HL-60 (cell line): ENCODE measurements around the gene LPO.
A peak's percentile ranks its signal among the peaks of the same experiment; 100 is the strongest.

Experiments used
- DNase-seq, 2 experiments: peaks; one replicate each; pipeline ENCODE4 v3.0.0-alpha.2; 2010 to 2020; ENCODE audit warnings: low read depth in 1 of 2, low spot score in 1 of 2
- H3K27ac ChIP-seq: fragments of 250-450 bp; sonication (Bioruptor Pico); replicated peaks from 2 replicates; pipeline ENCODE4 v1.5.1; 2020; ENCODE audit warnings: mild to moderate bottlenecking, moderate library complexity
- H3K27me3 ChIP-seq: fragments of 250-450 bp; sonication (Bioruptor Pico); 2 replicates; pipeline ENCODE4 v1.5.1; 2021; ENCODE audit warnings: mild to moderate bottlenecking, moderate library complexity; ENCODE audit not compliant: insufficient read depth, poor library complexity, severe bottlenecking
- H3K4me3 ChIP-seq: replicated peaks from 2 replicates; pipeline ENCODE4 v1.5.1; 2011; ENCODE audit warnings: mild to moderate bottlenecking, control low read depth, low read length; ENCODE audit not compliant: insufficient read depth
- GABPA ChIP-seq: IDR thresholded peaks from 2 replicates; pipeline ENCODE4 v1.6.1; 2012; ENCODE audit warnings: low read depth
- POLR2AphosphoS5 ChIP-seq: IDR thresholded peaks from 2 replicates; pipeline ENCODE4 v1.6.1; 2012; ENCODE audit warnings: low read depth
- SPI1 ChIP-seq: IDR thresholded peaks from 2 replicates; pipeline ENCODE4 v1.6.1; 2012; ENCODE audit warnings: low read depth, mild to moderate bottlenecking, borderline replicate concordance
- TF ChIP-seq, protein P1 (sequence below): IDR thresholded peaks from 2 replicates; pipeline ENCODE4 v1.6.1; 2012; ENCODE audit warnings: low read depth; ENCODE audit not compliant: insufficient replicate concordance
- TF ChIP-seq, protein P2 (sequence below): IDR thresholded peaks from one replicate; pipeline ENCODE4 v1.5.1; 2011; ENCODE audit warnings: low read length, control low read depth, inconsistent platforms; ENCODE audit not compliant: insufficient read depth

Gene LPO

GRCh38 chr17:58196610-58197009, 41.8 kb upstream of the LPO start:
- TF ChIP-seq POLR2AphosphoS5 (no peak), SPI1 (no peak), GABPA (no peak)
- TF ChIP-seq, protein P1, sequence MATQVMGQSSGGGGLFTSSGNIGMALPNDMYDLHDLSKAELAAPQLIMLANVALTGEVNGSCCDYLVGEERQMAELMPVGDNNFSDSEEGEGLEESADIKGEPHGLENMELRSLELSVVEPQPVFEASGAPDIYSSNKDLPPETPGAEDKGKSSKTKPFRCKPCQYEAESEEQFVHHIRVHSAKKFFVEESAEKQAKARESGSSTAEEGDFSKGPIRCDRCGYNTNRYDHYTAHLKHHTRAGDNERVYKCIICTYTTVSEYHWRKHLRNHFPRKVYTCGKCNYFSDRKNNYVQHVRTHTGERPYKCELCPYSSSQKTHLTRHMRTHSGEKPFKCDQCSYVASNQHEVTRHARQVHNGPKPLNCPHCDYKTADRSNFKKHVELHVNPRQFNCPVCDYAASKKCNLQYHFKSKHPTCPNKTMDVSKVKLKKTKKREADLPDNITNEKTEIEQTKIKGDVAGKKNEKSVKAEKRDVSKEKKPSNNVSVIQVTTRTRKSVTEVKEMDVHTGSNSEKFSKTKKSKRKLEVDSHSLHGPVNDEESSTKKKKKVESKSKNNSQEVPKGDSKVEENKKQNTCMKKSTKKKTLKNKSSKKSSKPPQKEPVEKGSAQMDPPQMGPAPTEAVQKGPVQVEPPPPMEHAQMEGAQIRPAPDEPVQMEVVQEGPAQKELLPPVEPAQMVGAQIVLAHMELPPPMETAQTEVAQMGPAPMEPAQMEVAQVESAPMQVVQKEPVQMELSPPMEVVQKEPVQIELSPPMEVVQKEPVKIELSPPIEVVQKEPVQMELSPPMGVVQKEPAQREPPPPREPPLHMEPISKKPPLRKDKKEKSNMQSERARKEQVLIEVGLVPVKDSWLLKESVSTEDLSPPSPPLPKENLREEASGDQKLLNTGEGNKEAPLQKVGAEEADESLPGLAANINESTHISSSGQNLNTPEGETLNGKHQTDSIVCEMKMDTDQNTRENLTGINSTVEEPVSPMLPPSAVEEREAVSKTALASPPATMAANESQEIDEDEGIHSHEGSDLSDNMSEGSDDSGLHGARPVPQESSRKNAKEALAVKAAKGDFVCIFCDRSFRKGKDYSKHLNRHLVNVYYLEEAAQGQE: no peak
- TF ChIP-seq, protein P2, sequence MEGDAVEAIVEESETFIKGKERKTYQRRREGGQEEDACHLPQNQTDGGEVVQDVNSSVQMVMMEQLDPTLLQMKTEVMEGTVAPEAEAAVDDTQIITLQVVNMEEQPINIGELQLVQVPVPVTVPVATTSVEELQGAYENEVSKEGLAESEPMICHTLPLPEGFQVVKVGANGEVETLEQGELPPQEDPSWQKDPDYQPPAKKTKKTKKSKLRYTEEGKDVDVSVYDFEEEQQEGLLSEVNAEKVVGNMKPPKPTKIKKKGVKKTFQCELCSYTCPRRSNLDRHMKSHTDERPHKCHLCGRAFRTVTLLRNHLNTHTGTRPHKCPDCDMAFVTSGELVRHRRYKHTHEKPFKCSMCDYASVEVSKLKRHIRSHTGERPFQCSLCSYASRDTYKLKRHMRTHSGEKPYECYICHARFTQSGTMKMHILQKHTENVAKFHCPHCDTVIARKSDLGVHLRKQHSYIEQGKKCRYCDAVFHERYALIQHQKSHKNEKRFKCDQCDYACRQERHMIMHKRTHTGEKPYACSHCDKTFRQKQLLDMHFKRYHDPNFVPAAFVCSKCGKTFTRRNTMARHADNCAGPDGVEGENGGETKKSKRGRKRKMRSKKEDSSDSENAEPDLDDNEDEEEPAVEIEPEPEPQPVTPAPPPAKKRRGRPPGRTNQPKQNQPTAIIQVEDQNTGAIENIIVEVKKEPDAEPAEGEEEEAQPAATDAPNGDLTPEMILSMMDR: no peak
- no peak for DNase-seq
- Histone ChIP-seq H3K27ac (no peak overlapping the region), H3K4me3 (no peak overlapping the region), H3K27me3 (no peaks in the 10 kb centered on the region)

DNA sequence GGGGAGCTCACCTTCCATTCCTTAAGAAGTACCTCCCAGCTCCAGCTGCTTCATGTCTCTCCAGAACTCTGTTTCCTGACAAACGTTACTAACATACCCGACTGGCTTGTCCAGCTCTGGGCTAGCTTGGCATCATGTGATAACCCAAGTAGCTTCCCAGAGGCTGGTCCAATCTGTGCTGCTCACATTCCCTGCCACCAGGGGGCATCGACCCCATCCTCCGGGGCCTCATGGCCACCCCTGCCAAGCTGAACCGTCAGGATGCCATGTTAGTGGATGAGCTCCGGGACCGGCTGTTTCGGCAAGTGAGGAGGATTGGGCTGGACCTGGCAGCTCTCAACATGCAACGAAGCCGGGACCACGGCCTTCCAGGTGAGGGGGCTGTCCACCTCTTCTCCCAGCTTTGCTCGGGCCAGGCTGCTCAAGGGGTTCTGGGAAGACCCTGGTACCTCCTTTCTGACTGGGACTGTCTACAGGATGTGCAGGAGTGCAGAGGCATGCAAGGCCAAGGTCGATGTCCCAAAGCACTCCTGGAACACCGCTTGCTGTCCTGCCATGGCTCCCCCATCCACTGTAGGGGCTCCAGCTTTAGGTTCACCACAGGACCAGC, 38.3 kb upstream of the LPO start:
- TF ChIP-seq, protein P1: no peak
- TF ChIP-seq, protein P2: peak; percentile 21
- TF ChIP-seq SPI1 (no peak), POLR2AphosphoS5 (no peak), GABPA (no peak)
- Histone ChIP-seq H3K27ac (no peak overlapping the region), H3K27me3 (no peaks in the 10 kb centered on the region), H3K4me3 (no peak overlapping the region)
- DNase-seq: peak in 1 of 2 experiments; percentile 61

GRCh38 chr17:58202859-58203258, 35.5 kb upstream of the LPO start:
- Histone ChIP-seq H3K27ac (no peak overlapping the region), H3K4me3 (no peak overlapping the region), H3K27me3 (no peaks in the 10 kb centered on the region)
- DNase-seq: no peak
- TF ChIP-seq GABPA (no peak), POLR2AphosphoS5 (no peak), SPI1 (no peak)
- TF ChIP-seq, protein P2: no peak
- TF ChIP-seq, protein P1: no peak
